GM21390 (cell line): ENCODE results near the gene SORCS3.

ENCODE experiments used
- ATAC-seq: cut with Tn5 transposase; IDR thresholded peaks from one replicate; pipeline ENCODE4 v1.9.1; 2021; ENCODE audit not compliant: unreplicated experiment

Gene SORCS3

GRCh38 chr10:104988686-104989085, 347.6 kb downstream of the SORCS3 start:
- no peak for ATAC-seq

GRCh38 chr10:104989880-104990279, 348.8 kb downstream of the SORCS3 start:
- ATAC-seq = no peak

- no peak for ATAC-seq
Observed at GRCh38 chr10:104993085-104993484, 352.0 kb downstream of the SORCS3 start.

GRCh38 chr10:105001269-105001668, 360.2 kb downstream of the SORCS3 start:
- no peak for ATAC-seq

- no peak for ATAC-seq
Observed at GRCh38 chr10:105010411-105011121, 369.5 kb downstream of the SORCS3 start.

GRCh38 chr10:105017116-105017515, 376.0 kb downstream of the SORCS3 start:
- ATAC-seq = no peak

- ATAC-seq = no peak
Observed at GRCh38 chr10:105017691-105018090, 376.6 kb downstream of the SORCS3 start.

- ATAC-seq = no peak
Observed at GRCh38 chr10:105023211-105024111, 382.4 kb downstream of the SORCS3 start.

- no peak for ATAC-seq
Observed at GRCh38 chr10:105024184-105024583, 383.1 kb downstream of the SORCS3 start.

GRCh38 chr10:105025092-105025491, 384.0 kb downstream of the SORCS3 start:
- no peak for ATAC-seq

GRCh38 chr10:105026566-105026965, 385.5 kb downstream of the SORCS3 start:
- no peak for ATAC-seq

GRCh38 chr10:105029286-105029685, 388.2 kb downstream of the SORCS3 start:
- ATAC-seq = no peak

- ATAC-seq = no peak
Observed at GRCh38 chr10:105037022-105037421, 395.9 kb downstream of the SORCS3 start.

- ATAC-seq = no peak
Observed at GRCh38 chr10:105041956-105042355, 400.9 kb downstream of the SORCS3 start.

GRCh38 chr10:105042906-105043552, 401.9 kb downstream of the SORCS3 start:
- ATAC-seq = no peak

GRCh38 chr10:105044902-105045301, 403.8 kb downstream of the SORCS3 start:
- ATAC-seq = no peak

- no peak for ATAC-seq
Observed at GRCh38 chr10:105056413-105056812, 415.3 kb downstream of the SORCS3 start.

GRCh38 chr10:105062951-105063350, 421.9 kb downstream of the SORCS3 start:
- ATAC-seq = no peak

GRCh38 chr10:105063796-105064195, 422.7 kb downstream of the SORCS3 start:
- no peak for ATAC-seq

- no peak for ATAC-seq
Observed at GRCh38 chr10:105068497-105068896, 427.4 kb downstream of the SORCS3 start.

GRCh38 chr10:105070249-105070648, 429.2 kb downstream of the SORCS3 start:
- no peak for ATAC-seq

GRCh38 chr10:105070952-105071351, 429.9 kb downstream of the SORCS3 start:
- no peak for ATAC-seq
